HG03025 (cell line): ENCODE data around the gene ADAMTS15.

Experiments used
- ATAC-seq: cut with Tn5 transposase; IDR thresholded peaks from one replicate; pipeline ENCODE4 v1.9.1; 2021; ENCODE audit warnings: mild to moderate bottlenecking, moderate library complexity; ENCODE audit not compliant: unreplicated experiment, low FRiP score

Gene ADAMTS15

GRCh38 chr11:130456286-130456685 lies 7.8 kb downstream of the ADAMTS15 start:
- ATAC-seq: no peak

DNA sequence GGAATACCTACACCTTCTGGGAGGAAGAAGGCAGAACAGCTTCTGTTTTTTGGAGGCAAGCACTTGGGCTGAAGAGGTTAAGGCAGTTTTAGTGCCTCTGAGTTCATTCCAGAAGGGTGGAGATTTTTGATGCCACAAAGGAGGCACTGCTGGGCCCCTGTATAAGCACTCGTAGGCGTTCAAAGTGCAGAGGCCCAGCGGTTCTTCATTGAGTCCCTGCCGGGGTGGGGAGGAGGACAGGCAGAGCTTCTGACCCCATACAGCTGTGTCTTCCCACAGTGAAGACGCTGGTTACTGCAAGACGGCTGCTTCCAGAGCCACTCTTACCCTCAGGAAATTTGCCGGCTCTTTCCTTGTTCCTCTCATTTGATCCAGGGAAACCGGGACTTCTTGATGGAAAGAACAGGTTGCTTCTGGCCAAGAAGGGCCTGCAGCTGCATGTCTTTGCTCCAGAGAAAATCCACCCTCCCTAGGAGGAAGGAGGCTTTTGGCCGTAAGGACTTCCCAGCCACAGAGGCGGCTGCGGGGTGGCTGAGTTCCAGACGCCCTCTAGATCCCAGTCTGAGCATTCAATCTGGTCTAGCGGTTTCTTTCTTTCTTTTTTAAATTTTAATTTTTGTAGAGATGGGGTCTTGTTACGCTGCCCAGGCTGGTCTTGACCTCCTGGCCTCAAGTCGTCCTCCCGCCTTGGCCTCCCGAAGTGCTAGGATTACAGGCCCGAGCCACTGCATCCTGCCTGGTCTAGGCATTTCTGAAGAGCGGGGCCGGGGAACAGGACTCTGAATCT lies 9.4 kb downstream of the ADAMTS15 start:
- ATAC-seq: no peak

DNA sequence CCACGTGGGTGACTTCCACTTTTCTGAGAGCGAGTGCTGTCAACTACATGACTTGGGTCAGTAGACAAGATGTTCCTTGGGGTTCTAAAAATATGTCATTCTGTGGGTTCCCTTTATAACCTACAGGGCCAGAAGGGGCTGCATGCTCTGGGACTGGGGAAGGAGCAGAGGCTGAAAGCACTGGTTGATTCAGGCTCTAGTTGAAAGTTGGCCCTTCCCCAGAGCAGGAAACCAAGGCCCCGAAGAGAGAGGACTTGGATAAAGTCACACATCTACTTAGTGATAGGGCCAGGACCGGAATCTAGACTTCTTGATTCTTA lies 9.9 kb downstream of the ADAMTS15 start:
- ATAC-seq: no peak

DNA sequence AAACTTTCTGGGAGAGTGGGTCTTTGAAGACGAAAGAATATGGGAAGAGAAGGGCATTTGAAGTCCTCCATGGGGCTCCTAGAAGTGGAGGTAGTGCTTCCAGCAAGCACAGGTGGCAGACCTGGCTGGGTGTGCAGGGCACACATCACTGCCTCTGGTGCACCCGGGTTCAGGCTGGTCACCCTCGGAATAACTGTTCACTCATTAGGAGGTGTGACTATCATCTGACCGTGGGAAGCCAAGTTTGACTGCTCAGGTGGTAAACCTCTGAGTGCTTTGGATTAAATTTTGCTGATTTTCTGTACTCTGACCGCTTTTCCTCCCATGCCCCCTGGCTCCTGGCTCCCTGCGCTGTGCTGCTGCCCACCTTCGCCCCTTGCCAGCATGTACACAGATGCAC lies 11.1 kb downstream of the ADAMTS15 start:
- ATAC-seq: no peak

DNA sequence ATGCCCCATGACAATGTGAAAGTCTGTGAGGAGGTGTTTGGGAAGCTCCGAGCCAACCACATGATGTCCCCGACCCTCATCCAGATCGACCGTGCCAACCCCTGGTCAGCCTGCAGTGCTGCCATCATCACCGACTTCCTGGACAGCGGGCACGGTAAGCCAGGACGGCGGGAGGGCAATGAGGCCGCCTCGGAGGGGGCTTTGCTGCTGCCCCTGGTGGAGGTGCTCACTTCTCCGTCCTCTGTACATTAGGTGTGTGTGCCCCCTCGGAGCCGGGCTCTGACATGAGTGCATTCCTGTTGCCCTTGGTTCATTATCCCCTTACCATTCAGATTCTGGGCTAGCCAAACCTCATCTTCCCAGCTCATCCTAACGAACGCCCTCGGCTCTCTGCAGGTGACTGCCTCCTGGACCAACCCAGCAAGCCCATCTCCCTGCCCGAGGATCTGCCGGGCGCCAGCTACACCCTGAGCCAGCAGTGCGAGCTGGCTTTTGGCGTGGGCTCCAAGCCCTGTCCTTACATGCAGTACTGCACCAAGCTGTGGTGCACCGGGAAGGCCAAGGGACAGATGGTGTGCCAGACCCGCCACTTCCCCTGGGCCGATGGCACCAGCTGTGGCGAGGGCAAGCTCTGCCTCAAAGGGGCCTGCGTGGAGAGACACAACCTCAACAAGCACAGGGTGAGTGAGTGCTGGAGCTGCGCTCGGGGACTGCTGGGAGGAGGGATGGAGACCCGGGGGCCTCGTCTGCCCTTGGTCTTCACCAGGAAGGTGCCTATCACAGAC lies 13.8 kb downstream of the ADAMTS15 start:
- no peak for ATAC-seq

DNA sequence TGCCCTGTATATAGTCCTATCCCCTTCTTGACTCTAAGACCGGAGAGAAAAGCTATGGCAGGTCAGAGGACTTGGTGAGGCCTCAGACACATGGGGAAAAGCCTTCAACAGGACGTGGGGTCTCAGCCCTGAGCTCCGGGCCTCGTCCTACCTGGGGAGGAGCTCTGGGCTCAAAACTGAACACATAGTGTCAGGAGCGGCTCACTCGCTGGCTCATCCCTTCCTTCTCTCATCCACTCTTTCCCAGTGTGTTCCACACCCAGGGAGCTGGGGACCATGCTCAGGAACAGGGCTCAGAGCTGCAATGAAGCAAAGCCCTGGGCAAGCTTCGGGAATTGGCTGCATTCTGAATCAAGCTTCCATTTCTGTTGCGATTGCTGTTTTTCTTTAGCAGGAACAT lies 14.5 kb downstream of the ADAMTS15 start:
- no peak for ATAC-seq

GRCh38 chr11:130464291-130464812 lies 15.9 kb downstream of the ADAMTS15 start:
- ATAC-seq: no peak

DNA sequence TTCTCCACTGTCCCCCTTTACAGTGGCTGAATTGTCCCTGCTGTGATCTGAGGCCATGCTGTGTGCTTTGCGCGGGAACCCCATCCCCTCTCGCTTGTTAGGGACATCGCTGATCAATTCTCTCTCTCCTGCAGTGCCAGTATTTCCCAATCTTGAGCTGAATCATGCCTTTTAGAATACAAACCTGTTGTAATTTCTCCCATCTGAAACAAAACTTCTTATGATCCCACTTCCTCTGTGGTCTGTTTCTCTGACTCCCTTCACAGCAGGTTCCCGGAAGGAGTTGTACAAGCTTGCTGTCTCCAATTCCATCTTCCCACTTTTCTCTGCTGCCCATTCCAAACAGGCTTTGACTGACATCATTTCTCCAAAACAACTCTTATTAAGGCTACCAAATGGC lies 16.8 kb downstream of the ADAMTS15 start:
- ATAC-seq: no peak

DNA sequence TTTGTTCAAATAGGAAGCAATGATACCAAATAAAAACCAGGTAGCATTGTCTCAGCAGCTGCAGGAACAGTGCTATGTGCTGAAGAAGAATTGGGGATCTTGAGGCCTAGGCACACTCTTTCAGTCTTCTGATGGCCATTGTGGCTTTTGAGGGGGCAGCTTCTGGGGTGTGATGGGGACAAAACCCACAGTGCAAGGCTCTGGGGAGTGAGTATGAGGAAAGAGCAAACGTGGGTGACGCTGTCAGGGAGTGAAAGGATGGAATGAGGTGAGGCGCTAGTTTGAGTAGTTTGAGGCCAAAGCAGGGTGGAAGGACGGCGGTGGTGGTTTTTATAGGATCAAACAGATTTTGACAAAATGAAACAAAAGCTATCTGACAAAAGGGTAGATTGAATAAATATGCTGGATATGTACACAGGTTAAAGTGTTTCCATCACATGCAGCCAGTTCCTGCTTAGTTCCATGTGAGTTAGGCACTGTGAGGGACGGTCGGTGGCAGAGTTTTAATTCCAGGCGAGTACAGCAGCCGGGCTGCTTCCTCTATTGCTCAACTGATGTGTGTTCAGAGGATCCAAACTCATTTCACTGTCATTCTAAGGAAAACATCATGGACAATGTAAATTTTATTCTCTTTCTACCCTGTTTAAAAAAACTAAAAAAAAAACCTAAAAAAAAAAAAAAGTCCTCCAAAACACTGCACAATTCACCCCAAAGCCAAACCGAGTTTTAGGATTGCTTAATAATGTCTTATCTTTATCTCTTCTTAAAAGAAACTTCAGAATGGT lies 18.9 kb downstream of the ADAMTS15 start:
- ATAC-seq: no peak

DNA sequence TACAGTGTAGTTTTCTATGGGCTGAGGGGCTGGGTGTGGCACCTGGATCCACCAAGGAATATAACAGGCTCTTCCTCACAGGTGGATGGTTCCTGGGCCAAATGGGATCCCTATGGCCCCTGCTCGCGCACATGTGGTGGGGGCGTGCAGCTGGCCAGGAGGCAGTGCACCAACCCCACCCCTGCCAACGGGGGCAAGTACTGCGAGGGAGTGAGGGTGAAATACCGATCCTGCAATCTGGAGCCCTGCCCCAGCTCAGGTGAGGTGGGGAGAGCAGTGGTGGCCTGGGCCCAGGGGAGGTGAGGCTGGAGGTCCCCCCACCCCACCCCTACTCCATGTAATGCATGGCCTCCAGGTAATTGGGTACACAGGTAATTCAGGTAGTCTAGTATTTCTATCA lies 20.7 kb downstream of the ADAMTS15 start:
- ATAC-seq: no peak

DNA sequence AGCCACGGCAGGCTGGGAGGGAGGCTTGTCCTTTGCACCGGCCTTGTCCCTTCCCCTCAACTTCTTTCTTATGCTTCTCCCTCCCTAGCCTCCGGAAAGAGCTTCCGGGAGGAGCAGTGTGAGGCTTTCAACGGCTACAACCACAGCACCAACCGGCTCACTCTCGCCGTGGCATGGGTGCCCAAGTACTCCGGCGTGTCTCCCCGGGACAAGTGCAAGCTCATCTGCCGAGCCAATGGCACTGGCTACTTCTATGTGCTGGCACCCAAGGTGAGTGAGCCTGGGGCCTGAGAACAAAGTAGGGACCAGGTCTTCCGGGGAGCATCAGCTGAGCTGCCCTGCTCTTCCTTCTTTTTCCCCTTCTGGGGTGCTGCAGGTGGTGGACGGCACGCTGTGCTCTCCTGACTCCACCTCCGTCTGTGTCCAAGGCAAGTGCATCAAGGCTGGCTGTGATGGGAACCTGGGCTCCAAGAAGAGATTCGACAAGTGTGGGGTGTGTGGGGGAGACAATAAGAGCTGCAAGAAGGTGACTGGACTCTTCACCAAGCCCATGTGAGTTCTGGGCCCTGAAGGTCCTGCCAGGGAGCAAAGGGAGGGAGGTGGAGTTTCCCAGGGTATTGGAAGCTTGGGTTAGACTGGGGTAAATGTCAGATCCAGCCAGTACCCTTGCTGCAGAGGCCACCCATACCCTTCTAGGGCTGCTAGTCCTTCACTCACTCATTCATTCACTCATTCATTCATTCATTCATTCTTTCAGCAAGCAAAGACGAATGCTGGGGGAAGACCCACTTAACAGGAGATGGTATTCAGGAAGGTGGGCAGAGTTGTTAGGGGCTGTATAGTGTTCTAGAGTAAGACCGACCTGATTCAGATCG lies 22.6 kb downstream of the ADAMTS15 start:
- no peak for ATAC-seq

GRCh38 chr11:130471731-130472433 lies 23.4 kb downstream of the ADAMTS15 start:
- no peak for ATAC-seq

- no peak for ATAC-seq
Measured at GRCh38 chr11:130472434-130472961, 24.1 kb downstream of the ADAMTS15 start.

DNA sequence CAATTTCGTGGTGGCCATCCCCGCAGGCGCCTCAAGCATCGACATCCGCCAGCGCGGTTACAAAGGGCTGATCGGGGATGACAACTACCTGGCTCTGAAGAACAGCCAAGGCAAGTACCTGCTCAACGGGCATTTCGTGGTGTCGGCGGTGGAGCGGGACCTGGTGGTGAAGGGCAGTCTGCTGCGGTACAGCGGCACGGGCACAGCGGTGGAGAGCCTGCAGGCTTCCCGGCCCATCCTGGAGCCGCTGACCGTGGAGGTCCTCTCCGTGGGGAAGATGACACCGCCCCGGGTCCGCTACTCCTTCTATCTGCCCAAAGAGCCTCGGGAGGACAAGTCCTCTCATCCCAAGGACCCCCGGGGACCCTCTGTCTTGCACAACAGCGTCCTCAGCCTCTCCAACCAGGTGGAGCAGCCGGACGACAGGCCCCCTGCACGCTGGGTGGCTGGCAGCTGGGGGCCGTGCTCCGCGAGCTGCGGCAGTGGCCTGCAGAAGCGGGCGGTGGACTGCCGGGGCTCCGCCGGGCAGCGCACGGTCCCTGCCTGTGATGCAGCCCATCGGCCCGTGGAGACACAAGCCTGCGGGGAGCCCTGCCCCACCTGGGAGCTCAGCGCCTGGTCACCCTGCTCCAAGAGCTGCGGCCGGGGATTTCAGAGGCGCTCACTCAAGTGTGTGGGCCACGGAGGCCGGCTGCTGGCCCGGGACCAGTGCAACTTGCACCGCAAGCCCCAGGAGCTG lies 24.8 kb downstream of the ADAMTS15 start:
- no peak for ATAC-seq

- no peak for ATAC-seq
Measured at GRCh38 chr11:130473795-130474377, 25.4 kb downstream of the ADAMTS15 start.

- ATAC-seq: no peak
Measured at GRCh38 chr11:130474637-130475400, 26.4 kb downstream of the ADAMTS15 start.

GRCh38 chr11:130475426-130476053 lies 27.1 kb downstream of the ADAMTS15 start:
- ATAC-seq: no peak
